A673 (cell line): ENCODE data around the gene ST8SIA5. TPM values are rescaled to one million over a fixed set of nuclear protein-coding genes. Genes with fewer than 3 reads are reported as not detected.

Source experiments
- BruUV-seq: library from RNA; stranded (reverse); fragments of 400-500 nt; replicated peaks from 2 replicates; lab custom pipeline; 2021; lab: Mats Ljungman, UMichigan
- CTCF ChIA-PET: fragments of 300-600 bp; sonication (Branson Sonifier 250); formaldehyde crosslinking; loops from one replicate; lab custom pipeline; 2022; ENCODE audit warnings: antibody characterized with exemption; lab: Charles Lee
- POLR2A ChIA-PET: fragments of 300-600 bp; sonication (Branson Sonifier 250); formaldehyde crosslinking; loops from one replicate; lab custom pipeline; 2022; ENCODE audit warnings: antibody characterized with exemption; ENCODE audit not compliant: low non-redundant PET; lab: Charles Lee
- DNase-seq: peaks from one replicate; pipeline ENCODE4 v3.0.0-alpha.2; 2015; ENCODE audit warnings: low spot score
- H3K27ac ChIP-seq: fragments of 200-600 bp; sonication (generic); 2 replicates; pipeline ENCODE4 v1.5.1; 2016; ENCODE audit warnings: mixed run types, low read depth, mild to moderate bottlenecking, mixed read lengths, antibody characterized with exemption, low read length; ENCODE audit not compliant: poor library complexity, severe bottlenecking
- H3K27me3 ChIP-seq: fragments of 200-600 bp; sonication (generic); replicated peaks from 2 replicates; pipeline ENCODE4 v1.6.1; 2017; ENCODE audit warnings: mixed run types, low read depth, mild to moderate bottlenecking, mixed read lengths, antibody characterized with exemption, low read length; ENCODE audit not compliant: insufficient read depth, poor library complexity
- H3K36me3 ChIP-seq: fragments of 200-600 bp; sonication (generic); 2 replicates; pipeline ENCODE4 v1.6.1; 2016; ENCODE audit warnings: mixed run types, mild to moderate bottlenecking, mixed read lengths, antibody characterized with exemption, low read length; ENCODE audit not compliant: insufficient read depth, poor library complexity, severe bottlenecking
- H3K4me1 ChIP-seq: fragments of 200-600 bp; sonication (generic); 2 replicates; pipeline ENCODE4 v1.6.1; 2017; ENCODE audit warnings: mixed run types, mild to moderate bottlenecking, mixed read lengths, antibody characterized with exemption, low read length; ENCODE audit not compliant: insufficient read depth, poor library complexity, severe bottlenecking
- H3K4me3 ChIP-seq: fragments of 200-600 bp; sonication (generic); 2 replicates; pipeline ENCODE4 v1.5.1; 2016; ENCODE audit warnings: low read depth, mixed run types, mild to moderate bottlenecking, mixed read lengths, low read length; ENCODE audit not compliant: poor library complexity, severe bottlenecking
- H3K9me3 ChIP-seq: fragments of 200-600 bp; sonication (generic); 2 replicates; pipeline ENCODE4 v1.6.1; 2016; ENCODE audit warnings: mixed run types, low read depth, mild to moderate bottlenecking, mixed read lengths, antibody characterized with exemption, low read length; ENCODE audit not compliant: poor library complexity, severe bottlenecking
- EZH2 ChIP-seq: fragments of 200-600 bp; sonication (generic); IDR thresholded peaks from 2 replicates; pipeline ENCODE4 v1.6.1; 2017; ENCODE audit warnings: borderline replicate concordance, low read depth, mild to moderate bottlenecking, mixed read lengths, antibody characterized with exemption, low read length; ENCODE audit not compliant: poor library complexity, severe bottlenecking
- intact Hi-C: fragments of 100-400 bp; cut with micrococcal nuclease; formaldehyde crosslinking; loops from one replicate; pipeline ENCODE4 v1.10.0; 2022; ENCODE audit not compliant: unreplicated experiment
- total RNA-seq: library from RNA; stranded (reverse); gene quantifications from 2 replicates; pipeline ENCODE4 v1.2.3, GENCODE V29; 2021
- TF ChIP-seq, protein P1 (sequence below): fragments of 300-800, 200-600 bp; sonication (generic); conservative IDR thresholded peaks from 2 replicates; pipeline ENCODE4 v1.5.1; 2017; ENCODE audit warnings: low read depth, mild to moderate bottlenecking, antibody characterized with exemption, low read length, moderate library complexity, mixed read lengths

The ST8SIA5 gene
- total RNA-seq, 1 experiment from 2014 or later = 17.9 TPM

DNA sequence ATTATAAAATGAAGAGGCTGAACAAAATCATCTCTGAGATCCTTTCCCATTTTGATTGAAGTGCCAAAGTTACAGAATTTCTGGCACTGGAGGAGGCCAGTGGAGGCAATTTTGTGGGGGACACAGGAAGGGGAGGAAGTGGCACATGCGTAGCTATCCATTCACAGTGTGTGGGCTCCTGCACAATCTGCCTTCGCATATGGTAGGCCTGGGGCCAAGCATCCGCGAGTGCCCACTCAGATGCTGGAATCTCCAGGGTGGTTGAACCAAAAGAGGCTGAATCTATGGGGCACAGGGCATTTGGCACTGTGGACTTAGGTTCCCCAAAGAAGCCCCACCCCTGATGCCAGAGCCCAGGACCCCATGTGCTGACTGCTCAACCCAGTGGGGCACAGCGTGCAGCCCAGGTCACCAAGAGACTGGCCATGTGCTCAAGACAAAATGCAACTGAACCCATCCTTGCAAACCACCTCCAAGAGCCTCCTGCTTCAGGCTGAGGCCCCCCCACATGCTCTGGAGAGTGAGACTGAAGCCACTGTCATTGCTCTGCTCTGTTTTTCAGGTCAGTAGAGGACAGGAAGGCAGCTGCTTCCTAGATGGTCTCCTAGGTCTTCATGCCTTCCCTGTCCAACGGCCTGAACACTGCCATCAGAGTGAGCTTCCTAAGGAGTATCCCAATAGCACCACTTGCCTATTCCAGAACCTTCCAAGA is 28.5 kb downstream of the ST8SIA5 start:
- no TSS peak for BruUV-seq
- no peak for DNase-seq
- no peaks in the 10 kb centered on the region for H3K36me3 ChIP-seq
- no peak overlapping the region for H3K27ac ChIP-seq
- no peak for TF ChIP-seq EZH2
- TF ChIP-seq, protein P1, sequence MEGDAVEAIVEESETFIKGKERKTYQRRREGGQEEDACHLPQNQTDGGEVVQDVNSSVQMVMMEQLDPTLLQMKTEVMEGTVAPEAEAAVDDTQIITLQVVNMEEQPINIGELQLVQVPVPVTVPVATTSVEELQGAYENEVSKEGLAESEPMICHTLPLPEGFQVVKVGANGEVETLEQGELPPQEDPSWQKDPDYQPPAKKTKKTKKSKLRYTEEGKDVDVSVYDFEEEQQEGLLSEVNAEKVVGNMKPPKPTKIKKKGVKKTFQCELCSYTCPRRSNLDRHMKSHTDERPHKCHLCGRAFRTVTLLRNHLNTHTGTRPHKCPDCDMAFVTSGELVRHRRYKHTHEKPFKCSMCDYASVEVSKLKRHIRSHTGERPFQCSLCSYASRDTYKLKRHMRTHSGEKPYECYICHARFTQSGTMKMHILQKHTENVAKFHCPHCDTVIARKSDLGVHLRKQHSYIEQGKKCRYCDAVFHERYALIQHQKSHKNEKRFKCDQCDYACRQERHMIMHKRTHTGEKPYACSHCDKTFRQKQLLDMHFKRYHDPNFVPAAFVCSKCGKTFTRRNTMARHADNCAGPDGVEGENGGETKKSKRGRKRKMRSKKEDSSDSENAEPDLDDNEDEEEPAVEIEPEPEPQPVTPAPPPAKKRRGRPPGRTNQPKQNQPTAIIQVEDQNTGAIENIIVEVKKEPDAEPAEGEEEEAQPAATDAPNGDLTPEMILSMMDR = no peak
- H3K27me3 ChIP-seq = no peaks in the 10 kb centered on the region
- peaks cover 16% of the 10 kb centered on the region for H3K4me1 ChIP-seq
- intact Hi-C loops = no loop called here
- POLR2A ChIA-PET = no interaction called here
- peaks cover 13% of the 10 kb centered on the region for H3K9me3 ChIP-seq
- H3K4me3 ChIP-seq = no peak overlapping the region
- CTCF ChIA-PET = no interaction called here

DNA sequence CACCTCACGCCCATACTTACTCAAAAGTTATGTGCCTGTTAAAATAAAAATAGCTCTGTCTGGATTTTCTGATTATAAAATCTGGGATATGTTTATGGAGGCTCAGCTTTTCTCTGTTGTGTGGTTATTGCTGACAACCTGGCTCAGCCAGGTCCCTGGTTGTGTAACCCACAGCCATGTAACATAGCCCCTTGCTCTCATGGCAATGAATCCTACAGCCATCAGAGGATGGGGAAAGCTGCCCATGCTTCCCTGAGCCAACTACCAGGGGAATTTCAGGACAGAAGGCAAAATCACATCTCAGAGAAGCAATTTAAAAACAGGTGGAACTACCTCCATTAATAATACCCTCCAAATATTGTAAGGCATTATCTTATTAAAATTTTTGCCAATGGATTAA is 29.7 kb downstream of the ST8SIA5 start:
- CTCF ChIA-PET = no interaction called here

DNA sequence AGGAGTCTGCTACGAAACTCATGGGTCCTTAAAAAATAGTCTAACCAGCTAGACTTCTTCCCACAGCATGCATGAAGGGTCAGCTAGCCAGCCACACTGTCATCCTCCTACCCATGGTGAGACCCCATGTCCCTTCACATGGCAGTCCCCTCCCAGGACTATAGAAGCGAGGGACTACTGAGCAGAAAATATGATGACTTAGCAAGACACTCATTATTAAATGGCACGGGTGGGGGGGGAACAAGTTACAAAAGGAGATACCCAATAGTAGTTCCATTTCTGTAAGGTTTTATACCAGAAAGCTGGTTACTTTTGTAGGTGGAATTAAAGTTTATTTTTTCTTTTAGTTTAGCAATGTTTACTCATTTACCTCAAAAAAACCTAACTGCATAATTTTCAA is 31.5 kb downstream of the ST8SIA5 start:
- Histone ChIP-seq H3K4me1 (peaks cover 25% of the 10 kb centered on the region), H3K36me3 (no peaks in the 10 kb centered on the region), H3K4me3 (no peak overlapping the region), H3K9me3 (peaks cover 5% of the 10 kb centered on the region), H3K27ac (peak overlapping the region; percentile 97), H3K27me3 (no peaks in the 10 kb centered on the region)
- BruUV-seq = no TSS peak
- no peak for DNase-seq
- ChIA-PET CTCF (no interaction called here), POLR2A (interaction anchor here (0.7 kb wide), 2 partner anchors 161 to 172 kb away, joined by 4 to 6 read pairs; no protein-coding TSS in a partner anchor)
- intact Hi-C loops = no loop called here
- no peak for TF ChIP-seq EZH2
- TF ChIP-seq, protein P1 = no peak

More for the DNA sequence above, 29.7 kb downstream of the ST8SIA5 start:
- no peak for DNase-seq
- Histone ChIP-seq H3K27me3 (no peaks in the 10 kb centered on the region), H3K9me3 (peaks cover 13% of the 10 kb centered on the region), H3K36me3 (no peaks in the 10 kb centered on the region), H3K27ac (peak overlapping the region; percentile 62), H3K4me1 (peaks cover 19% of the 10 kb centered on the region), H3K4me3 (no peak overlapping the region)
- intact Hi-C loops = no loop called here
- POLR2A ChIA-PET = no interaction called here
- TF ChIP-seq EZH2 = no peak
- TF ChIP-seq, protein P1 = no peak
- BruUV-seq = no TSS peak
